ENCODE measurements around the gene TMEM134. TPM values are rescaled to one million over a fixed set of nuclear protein-coding genes. Genes with fewer than 3 reads are reported as not detected.
"Not testable (repeated sequence)": the region's sequence is repeated elsewhere in the genome, so short reads cannot be mapped to it uniquely, and the experiment has no call there.

Gene TMEM134
- total RNA-seq, 1 donor from 2014 or later, result 76.1 TPM

DNA sequence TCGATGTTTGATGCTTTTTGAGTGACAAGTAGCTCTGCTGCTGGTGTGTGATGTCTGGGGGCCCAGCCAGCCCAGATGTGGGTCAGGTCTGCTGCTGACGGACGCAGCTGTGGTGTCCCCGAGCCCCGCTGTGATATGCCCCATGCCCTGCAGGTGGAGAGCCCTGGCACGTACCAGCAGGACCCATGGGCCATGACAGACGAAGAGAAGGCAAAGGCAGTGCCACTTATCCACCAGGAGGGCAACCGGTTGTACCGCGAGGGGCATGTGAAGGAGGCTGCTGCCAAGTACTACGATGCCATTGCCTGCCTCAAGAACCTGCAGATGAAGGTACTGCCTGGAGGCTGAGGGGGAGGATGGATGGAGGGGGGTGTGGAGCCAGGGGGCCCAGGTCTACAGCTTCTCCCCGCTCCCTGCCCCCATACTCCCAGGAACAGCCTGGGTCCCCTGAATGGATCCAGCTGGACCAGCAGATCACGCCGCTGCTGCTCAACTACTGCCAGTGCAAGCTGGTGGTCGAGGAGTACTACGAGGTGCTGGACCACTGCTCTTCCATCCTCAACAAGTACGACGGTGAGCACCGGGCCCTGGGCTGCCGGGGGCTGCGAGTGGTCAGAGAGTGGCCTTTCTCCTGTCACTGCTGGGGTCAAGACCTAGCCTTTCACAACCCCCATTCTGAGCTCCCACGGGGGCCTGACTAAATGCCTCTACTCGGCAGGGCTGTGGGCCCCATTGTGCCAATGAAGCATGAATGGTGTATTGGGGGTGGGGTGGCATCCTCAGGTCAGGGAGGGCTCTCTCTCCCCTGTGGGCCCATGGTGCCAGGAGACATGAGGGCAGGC is 21.1 kb upstream of the TMEM134 start:
- intact Hi-C loops (cut with DNase I), result no loop called here
- no peak for DNase-seq (ENCODE audit: low spot score)

DNA sequence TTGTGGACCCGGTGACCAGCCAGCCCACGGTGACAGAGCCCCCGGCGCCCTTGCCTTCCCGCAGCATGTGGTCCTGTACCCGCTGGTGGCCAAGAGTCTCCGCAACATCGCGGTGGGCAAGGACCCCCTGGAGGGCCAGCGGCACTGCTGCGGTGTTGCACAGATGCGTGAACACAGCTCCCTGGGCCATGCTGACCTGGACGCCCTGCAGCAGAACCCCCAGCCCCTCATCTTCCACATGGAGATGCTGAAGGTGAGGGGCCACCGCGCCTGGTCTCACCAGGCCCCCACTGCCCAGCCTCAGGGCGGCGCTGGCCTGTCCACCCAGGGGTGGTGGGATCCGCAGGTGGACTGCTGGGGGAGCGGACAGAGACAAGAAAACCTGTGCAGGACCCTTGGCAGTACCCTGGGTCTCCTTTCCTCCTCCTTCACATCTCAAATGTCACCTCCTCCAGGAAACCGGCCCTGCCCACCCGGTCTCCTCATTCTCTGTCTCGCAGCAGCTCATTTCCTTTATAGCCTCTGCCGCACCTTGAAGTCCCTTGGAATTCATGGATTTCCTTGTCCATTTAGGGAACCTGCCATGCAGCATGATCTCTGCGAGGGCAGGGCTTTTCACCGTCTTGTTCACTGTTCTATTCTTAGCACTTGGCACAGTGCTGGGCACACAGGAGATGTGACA is 20.3 kb upstream of the TMEM134 start:
- no peak for DNase-seq (ENCODE audit: low spot score)
- intact Hi-C loops (cut with DNase I), result no loop called here

GRCh38 chr11:67486481-67487195 is 17.6 kb upstream of the TMEM134 start:
- intact Hi-C loops (cut with DNase I), result no loop called here
- DNase-seq (ENCODE audit: low spot score), result no peak

- DNase-seq (ENCODE audit: low spot score); intact Hi-C loops (cut with DNase I): not testable (repeated sequence)
Measured at GRCh38 chr11:67485873-67486361, 16.9 kb upstream of the TMEM134 start.

- intact Hi-C loops (cut with DNase I), result no loop called here
Measured at GRCh38 chr11:67484847-67485311, 15.8 kb upstream of the TMEM134 start.

GRCh38 chr11:67483831-67484665 is 15.0 kb upstream of the TMEM134 start:
- DNase-seq (ENCODE audit: low spot score), result no peak
- intact Hi-C loops (cut with DNase I), result loop anchor here (1.0 kb wide), 1 partner anchor 83 kb away; the partner anchor contains the start of gene PPP1CA

More at GRCh38 chr11:67484847-67485311, 15.8 kb upstream of the TMEM134 start:
- no peak for DNase-seq (ENCODE audit: low spot score)

DNA sequence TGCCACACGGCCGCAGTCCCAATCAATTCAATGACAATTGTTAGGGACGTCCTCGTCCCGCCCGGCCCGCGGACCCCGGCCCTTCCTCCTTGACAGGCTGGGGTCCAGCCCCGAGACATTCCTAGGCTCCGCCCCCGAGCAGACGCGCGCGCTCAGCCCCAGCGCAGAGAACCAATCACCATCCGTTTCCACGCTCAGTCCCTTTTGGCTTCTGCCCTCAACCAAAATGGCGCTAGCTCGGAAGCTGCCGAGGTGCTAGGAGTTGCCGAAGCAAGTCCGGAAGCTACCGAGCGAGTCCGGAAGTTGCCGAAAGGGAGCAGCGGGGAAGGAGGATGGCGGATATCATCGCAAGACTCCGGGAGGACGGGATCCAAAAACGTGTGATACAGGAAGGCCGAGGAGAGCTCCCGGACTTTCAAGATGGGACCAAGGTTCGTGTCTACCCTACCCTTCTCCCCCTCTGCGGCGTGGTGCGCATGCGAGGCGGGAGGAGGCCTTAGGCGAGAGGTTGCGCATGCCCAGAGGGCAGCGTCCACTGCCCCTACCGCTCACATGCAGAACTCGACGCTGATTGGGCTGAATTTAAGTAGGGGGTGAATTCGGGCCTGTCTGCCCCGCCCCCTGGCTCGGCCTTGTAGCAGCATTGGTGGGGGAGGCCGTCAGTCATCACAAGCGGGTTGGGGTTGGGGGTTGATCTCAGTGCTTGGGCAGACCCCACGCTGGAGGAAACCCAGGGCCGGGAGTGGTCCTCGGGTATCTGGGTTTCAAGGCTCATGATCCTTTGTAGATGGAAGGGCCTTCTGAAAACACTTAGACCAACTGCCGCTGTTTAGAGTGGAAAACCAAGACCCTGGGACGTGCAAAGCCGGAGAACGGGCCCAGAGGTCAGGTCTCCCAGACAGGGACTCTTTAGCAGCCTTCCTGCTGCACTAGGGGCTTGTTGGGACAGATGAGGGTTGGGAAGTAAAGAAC is 14.1 kb upstream of the TMEM134 start, which contains the start of gene AIP:
TSS of gene AIP (plus strand) at position 200 of the 972 bp plus-strand sequence. CDS start at position 333, 133 bp downstream.
- peak; percentile 99 for DNase-seq (ENCODE audit: low spot score)
- intact Hi-C loops (cut with DNase I), result loop anchor here (1.0 kb wide), 1 partner anchor 82 kb away; the partner anchor contains the start of gene PPP1CA

- intact Hi-C loops (cut with DNase I), result no loop called here
- DNase-seq (ENCODE audit: low spot score), result no peak
Measured at GRCh38 chr11:67482275-67482826, 13.3 kb upstream of the TMEM134 start.

DNA sequence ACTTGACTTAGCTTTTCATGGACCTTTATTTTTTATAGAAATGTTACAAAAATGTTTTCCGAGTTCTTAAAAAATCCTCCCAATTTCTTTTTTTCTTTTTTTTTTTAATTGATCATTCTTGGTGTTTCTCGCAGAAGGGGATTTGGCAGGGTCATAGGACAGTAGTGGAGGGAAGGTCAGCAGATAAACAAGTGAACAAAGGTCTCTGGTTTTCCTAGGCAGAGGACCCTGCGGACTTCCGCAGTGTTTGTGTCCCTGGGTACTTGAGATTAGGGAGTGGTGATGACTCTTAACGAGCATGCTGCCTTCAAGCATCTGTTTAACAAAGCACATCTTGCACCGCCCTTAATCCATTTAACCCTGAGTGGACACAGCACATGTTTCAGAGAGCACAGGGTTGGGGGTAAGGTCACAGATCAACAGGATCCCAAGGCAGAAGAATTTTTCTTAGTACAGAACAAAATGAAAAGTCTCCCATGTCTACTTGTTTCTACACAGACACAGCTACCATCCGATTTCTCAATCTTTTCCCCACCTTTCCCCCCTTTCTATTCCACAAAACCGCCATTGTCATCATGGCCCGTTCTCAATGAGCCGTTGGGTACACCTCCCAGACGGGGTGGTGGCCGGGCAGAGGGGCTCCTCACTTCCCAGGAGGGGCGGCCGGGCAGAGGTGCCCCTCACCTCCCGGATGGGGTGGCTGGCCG is 8.4 kb upstream of the TMEM134 start:
- DNase-seq (ENCODE audit: low spot score); intact Hi-C loops (cut with DNase I): not testable (repeated sequence)

GRCh38 chr11:67476692-67477091 is 7.6 kb upstream of the TMEM134 start:
- not testable (repeated sequence) for DNase-seq (ENCODE audit: low spot score)

GRCh38 chr11:67472882-67473281 is 3.8 kb upstream of the TMEM134 start:
- intact Hi-C loops (cut with DNase I), result no loop called here

More at GRCh38 chr11:67476692-67477091, 7.6 kb upstream of the TMEM134 start:
- intact Hi-C loops (cut with DNase I), result not testable (repeated sequence)

GRCh38 chr11:67470337-67471002 is 1.4 kb upstream of the TMEM134 start:
- intact Hi-C loops (cut with DNase I), result no loop called here
- no peak for DNase-seq (ENCODE audit: low spot score)

More at GRCh38 chr11:67472882-67473281, 3.8 kb upstream of the TMEM134 start:
- DNase-seq (ENCODE audit: low spot score), result no peak

DNA sequence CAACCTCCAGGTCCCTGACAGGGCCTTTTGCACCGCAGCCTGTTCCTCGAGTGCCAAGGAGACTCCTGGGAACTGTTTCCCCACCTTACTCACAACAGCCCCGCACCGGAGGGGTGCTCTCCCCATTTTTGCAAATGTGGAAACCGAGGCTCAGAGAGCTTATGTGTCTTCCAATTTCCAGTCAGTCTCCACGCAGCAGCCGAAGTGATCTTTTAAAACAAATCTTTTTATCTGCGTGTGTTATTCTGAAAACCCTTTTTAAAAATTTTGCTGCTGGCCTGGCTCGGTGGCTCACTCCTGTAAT is 409 bp upstream of the TMEM134 start:
- DNase-seq (ENCODE audit: low spot score), result no peak
- intact Hi-C loops (cut with DNase I), result loop anchor here (1.0 to 2.0 kb wide), 4 partner anchors 37 to 79 kb away; partner anchors contain the start of genes PPP1CA, RAD9A and RPS6KB2

- intact Hi-C loops (cut with DNase I), result loop anchor here (2.0 kb wide), 3 partner anchors 38 to 78 kb away; partner anchors contain the start of genes RAD9A and RPS6KB2
Measured at GRCh38 chr11:67468456-67468758, 644 bp downstream of the TMEM134 start.

DNA sequence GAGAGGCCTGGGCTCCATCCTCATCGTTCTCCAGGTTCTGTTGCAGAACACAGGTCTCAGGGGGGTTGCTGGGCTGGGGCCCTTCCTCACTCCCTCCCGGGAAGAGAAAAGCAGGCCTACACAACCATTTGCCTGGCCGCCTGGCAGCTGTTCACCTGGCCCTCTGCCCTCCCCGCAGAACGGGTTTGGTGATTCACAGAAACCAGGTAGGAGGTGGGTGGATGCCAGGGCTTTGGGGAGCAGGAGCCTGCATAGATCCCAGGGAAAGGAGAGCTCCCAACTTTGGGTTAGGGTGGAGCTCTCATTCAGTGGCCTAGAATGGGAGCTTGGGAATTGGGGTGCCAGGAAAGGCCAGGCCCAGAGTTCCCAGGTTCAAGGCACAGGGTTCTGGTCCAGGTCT is 995 bp downstream of the TMEM134 start:
- intact Hi-C loops (cut with DNase I), result loop anchor here (2.0 kb wide), 3 partner anchors 39 to 77 kb away; partner anchors contain the start of genes RAD9A and RPS6KB2
- no peak for DNase-seq (ENCODE audit: low spot score)

More at GRCh38 chr11:67468456-67468758, 644 bp downstream of the TMEM134 start:
- DNase-seq (ENCODE audit: low spot score), result no peak
